Colonic mucosa (tissue), 4 donors: ENCODE data around the gene CASQ1. TPM values are rescaled to one million over a fixed set of nuclear protein-coding genes. Genes with fewer than 3 reads are reported as not detected.
A peak's percentile ranks its signal among the peaks of the same experiment; 100 is the strongest.

Experiments used
- DNase-seq: peaks from one replicate; pipeline ENCODE4 v3.0.0-alpha.2; 2020
- H3K27ac ChIP-seq: fragments of 200-600 bp; one replicate; pipeline ENCODE4 v1.8.0; 2021
- H3K27me3 ChIP-seq: fragments of 200-600 bp; one replicate; pipeline ENCODE4 v1.8.0; 2021
- H3K36me3 ChIP-seq: fragments of 200-600 bp; one replicate; pipeline ENCODE4 v1.8.0; 2021
- H3K4me1 ChIP-seq: fragments of 200-600 bp; one replicate; pipeline ENCODE4 v1.8.0; 2021; ENCODE audit warnings: mild to moderate bottlenecking
- H3K4me3 ChIP-seq: fragments of 200-600 bp; one replicate; pipeline ENCODE4 v1.8.0; 2021
- H3K9ac ChIP-seq, 2 donors: one replicate each; pipeline ENCODE4 v1.7.0; 2013; ENCODE audit warnings: control low read depth in 2 of 2, low read depth in 2 of 2, low read length in 2 of 2
- H3K9me3 ChIP-seq: fragments of 200-600 bp; one replicate; pipeline ENCODE4 v1.8.0; 2021
- CTCF ChIP-seq: fragments of 200-600 bp; IDR thresholded peaks from one replicate; pipeline ENCODE4 v1.8.0; 2022; ENCODE audit warnings: antibody characterized with exemption, mild to moderate bottlenecking
- intact Hi-C: fragments of 100-400 bp; cut with DNase I; formaldehyde crosslinking; loops from one replicate; pipeline ENCODE4 v1.14.1; 2022
- total RNA-seq, 2 donors: library from RNA; stranded (reverse); fragmentation: NEBNext Ultra II Directional in 1 of 2; extraction: Animal tissue kit (Norgen Biotek cat#: 25700) in 1 of 2; gene quantifications; one replicate each; pipeline ENCODE4 v1.2.1, GENCODE V29; 2021
- donor health status: healthy.
- donor health status: DM: no; HTN: no; CAD: no.
- donor health status: DM: no; HTN: no; CAD: no.

The CASQ1 gene
- total RNA-seq, 2 donors from 2014 or later = not detected

GRCh38 chr1:160211046-160211790 lies 20.8 kb downstream of the CASQ1 start:
- no peaks in the 10 kb centered on the region for H3K4me1 ChIP-seq
- H3K27me3 ChIP-seq = no peaks in the 10 kb centered on the region
- H3K27ac ChIP-seq = no peak overlapping the region
- no peak overlapping the region for H3K9ac ChIP-seq
- DNase-seq = no peak
- H3K36me3 ChIP-seq = peaks cover 12% of the 10 kb centered on the region
- intact Hi-C loops = no loop called here
- no peaks in the 10 kb centered on the region for H3K9me3 ChIP-seq
- no peak overlapping the region for H3K4me3 ChIP-seq
- no peak for TF ChIP-seq CTCF

- Histone ChIP-seq H3K27me3 (no peaks in the 10 kb centered on the region), H3K36me3 (peaks cover 12% of the 10 kb centered on the region), H3K4me1 (no peaks in the 10 kb centered on the region), H3K27ac (no peak overlapping the region), H3K9ac (no peak overlapping the region), H3K9me3 (no peaks in the 10 kb centered on the region), H3K4me3 (no peak overlapping the region)
- intact Hi-C loops = no loop called here
- DNase-seq = peak; percentile 47
- no peak for TF ChIP-seq CTCF
These were observed 24.2 kb downstream of the CASQ1 start for GRCh38 chr1:160214481-160215140.

GRCh38 chr1:160216301-160216700 lies 25.9 kb downstream of the CASQ1 start:
- Histone ChIP-seq H3K27ac (no peak overlapping the region), H3K9ac (no peak overlapping the region), H3K9me3 (no peaks in the 10 kb centered on the region), H3K4me3 (no peak overlapping the region), H3K4me1 (no peaks in the 10 kb centered on the region), H3K27me3 (no peaks in the 10 kb centered on the region), H3K36me3 (peaks cover 11% of the 10 kb centered on the region)
- intact Hi-C loops = no loop called here
- no peak for TF ChIP-seq CTCF
- no peak for DNase-seq

- intact Hi-C loops = no loop called here
- Histone ChIP-seq H3K4me3 (no peak overlapping the region), H3K36me3 (peaks cover 16% of the 10 kb centered on the region), H3K27ac (peak overlapping the region; percentile 39), H3K9ac (no peak overlapping the region), H3K4me1 (no peaks in the 10 kb centered on the region), H3K27me3 (no peaks in the 10 kb centered on the region), H3K9me3 (no peaks in the 10 kb centered on the region)
- peak; percentile 49 for DNase-seq
- no peak for TF ChIP-seq CTCF
These were observed 27.2 kb downstream of the CASQ1 start for GRCh38 chr1:160217481-160218051.

- no peak overlapping the region for H3K27ac ChIP-seq
- peak; percentile 39 for TF ChIP-seq CTCF
- no peak overlapping the region for H3K9ac ChIP-seq
- intact Hi-C loops = no loop called here
- no peak overlapping the region for H3K4me3 ChIP-seq
- no peaks in the 10 kb centered on the region for H3K27me3 ChIP-seq
- no peaks in the 10 kb centered on the region for H3K9me3 ChIP-seq
- peaks cover 26% of the 10 kb centered on the region for H3K36me3 ChIP-seq
- H3K4me1 ChIP-seq = no peaks in the 10 kb centered on the region
- peak; percentile 47 for DNase-seq
These were observed 28.9 kb downstream of the CASQ1 start for GRCh38 chr1:160219062-160219929.
